Kidney glomerular epithelial cell (primary cell): ENCODE data around the gene ZSCAN10.
"Not testable (repeated sequence)": the region's sequence is repeated elsewhere in the genome, so short reads cannot be mapped to it uniquely, and the experiment has no call there.

Experiments
- DNase-seq: peaks from one replicate; lab custom pipeline; 2025; lab: John Stamatoyannopoulos, UW

ZSCAN10 gene

GRCh38 chr16:3098459-3099394, at the start of gene ZSCAN10:
Gene ZSCAN10, minus strand, starts transcription at chr16:3099294. Its CDS starts 6,357 bp downstream, at chr16:3092937.
- DNase-seq: no peak

- DNase-seq: no peak
Observed at GRCh38 chr16:3148256-3149192, 49.4 kb upstream of the ZSCAN10 start.

GRCh38 chr16:3147757-3148104, 48.6 kb upstream of the ZSCAN10 start:
- DNase-seq: no peak

- no peak for DNase-seq
Observed at GRCh38 chr16:3147046-3147756, 48.1 kb upstream of the ZSCAN10 start.

- no peak for DNase-seq
Observed at GRCh38 chr16:3145660-3146059, 46.6 kb upstream of the ZSCAN10 start.

GRCh38 chr16:3145151-3145550, 46.1 kb upstream of the ZSCAN10 start:
- no peak for DNase-seq

GRCh38 chr16:3144321-3144983, 45.4 kb upstream of the ZSCAN10 start:
- DNase-seq: no peak

GRCh38 chr16:3143598-3144320, 44.7 kb upstream of the ZSCAN10 start:
- DNase-seq: no peak

- DNase-seq: no peak
Observed at GRCh38 chr16:3143189-3143588, 44.1 kb upstream of the ZSCAN10 start.

GRCh38 chr16:3142770-3143169, 43.7 kb upstream of the ZSCAN10 start:
- DNase-seq: no peak

- DNase-seq: no peak
Observed at GRCh38 chr16:3142327-3142726, 43.2 kb upstream of the ZSCAN10 start.

GRCh38 chr16:3141781-3142311, 42.8 kb upstream of the ZSCAN10 start:
- no peak for DNase-seq

GRCh38 chr16:3140603-3141427, 41.7 kb upstream of the ZSCAN10 start:
- no peak for DNase-seq

- DNase-seq: not testable (repeated sequence)
Observed at GRCh38 chr16:3139561-3139960, 40.5 kb upstream of the ZSCAN10 start.

GRCh38 chr16:3138823-3139426, 39.8 kb upstream of the ZSCAN10 start:
- no peak for DNase-seq

GRCh38 chr16:3138342-3138741, 39.2 kb upstream of the ZSCAN10 start:
- DNase-seq: no peak

- no peak for DNase-seq
Observed at GRCh38 chr16:3137267-3137666, 38.2 kb upstream of the ZSCAN10 start.

GRCh38 chr16:3135126-3135715, 36.1 kb upstream of the ZSCAN10 start:
- DNase-seq: no peak
